ENCODE results near the gene CPD. TPM values are rescaled to one million over a fixed set of nuclear protein-coding genes. Genes with fewer than 3 reads are reported as not detected.
A peak's percentile ranks its signal among the peaks of the same experiment; 100 is the strongest.
"Not testable (repeated sequence)": the region's sequence is repeated elsewhere in the genome, so short reads cannot be mapped to it uniquely, and the experiment has no call there.

The CPD gene
- total RNA-seq, 1 experiment from 2014 or later: 47.9 TPM

DNA sequence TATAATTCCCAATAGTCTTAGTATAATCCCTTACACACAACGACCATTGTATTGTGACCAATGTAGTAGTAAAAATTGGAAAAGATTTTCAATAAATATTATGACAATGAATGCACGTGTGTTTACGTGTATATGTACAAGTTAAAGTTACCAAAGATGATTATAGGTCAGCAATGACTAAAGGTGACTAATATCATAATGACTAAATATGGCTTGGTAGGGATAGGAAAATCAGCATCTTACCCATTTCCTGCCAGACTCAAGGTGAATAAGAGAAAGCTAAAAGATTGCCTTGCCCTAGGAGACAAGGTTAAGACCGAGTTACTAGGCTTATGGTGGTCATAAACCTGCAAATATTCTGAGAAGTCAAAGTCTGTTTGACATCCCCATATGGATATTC, 34.4 kb downstream of the CPD start:
- Mint-ChIP-seq H3K4me1 (ENCODE audit: insufficient read depth, unreplicated experiment) (peaks cover 11% of the 10 kb centered on the region), H3K27me3 (ENCODE audit: insufficient read depth, unreplicated experiment) (no peaks in the 10 kb centered on the region), H3K36me3 (ENCODE audit: insufficient read depth, unreplicated experiment) (peaks cover 5% of the 10 kb centered on the region), H3K4me3 (ENCODE audit: unreplicated experiment) (no peak overlapping the region), H3K27ac (ENCODE audit: low read depth, unreplicated experiment) (no peak overlapping the region), H3K9me3 (ENCODE audit: unreplicated experiment) (no peaks in the 10 kb centered on the region)
- BruUV-seq (replicated peaks): no TSS peak
- CTCF ChIA-PET: no interaction called here
- intact Hi-C loops (cut with micrococcal nuclease): no loop called here
- POLR2A ChIA-PET: no interaction called here
- peak; percentile 35 for DNase-seq (ENCODE audit: unreplicated experiment)
- TF ChIP-seq, protein P1, sequence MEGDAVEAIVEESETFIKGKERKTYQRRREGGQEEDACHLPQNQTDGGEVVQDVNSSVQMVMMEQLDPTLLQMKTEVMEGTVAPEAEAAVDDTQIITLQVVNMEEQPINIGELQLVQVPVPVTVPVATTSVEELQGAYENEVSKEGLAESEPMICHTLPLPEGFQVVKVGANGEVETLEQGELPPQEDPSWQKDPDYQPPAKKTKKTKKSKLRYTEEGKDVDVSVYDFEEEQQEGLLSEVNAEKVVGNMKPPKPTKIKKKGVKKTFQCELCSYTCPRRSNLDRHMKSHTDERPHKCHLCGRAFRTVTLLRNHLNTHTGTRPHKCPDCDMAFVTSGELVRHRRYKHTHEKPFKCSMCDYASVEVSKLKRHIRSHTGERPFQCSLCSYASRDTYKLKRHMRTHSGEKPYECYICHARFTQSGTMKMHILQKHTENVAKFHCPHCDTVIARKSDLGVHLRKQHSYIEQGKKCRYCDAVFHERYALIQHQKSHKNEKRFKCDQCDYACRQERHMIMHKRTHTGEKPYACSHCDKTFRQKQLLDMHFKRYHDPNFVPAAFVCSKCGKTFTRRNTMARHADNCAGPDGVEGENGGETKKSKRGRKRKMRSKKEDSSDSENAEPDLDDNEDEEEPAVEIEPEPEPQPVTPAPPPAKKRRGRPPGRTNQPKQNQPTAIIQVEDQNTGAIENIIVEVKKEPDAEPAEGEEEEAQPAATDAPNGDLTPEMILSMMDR (IDR thresholded peaks at IDR 0.05; ENCODE audit: unreplicated experiment): no peak

DNA sequence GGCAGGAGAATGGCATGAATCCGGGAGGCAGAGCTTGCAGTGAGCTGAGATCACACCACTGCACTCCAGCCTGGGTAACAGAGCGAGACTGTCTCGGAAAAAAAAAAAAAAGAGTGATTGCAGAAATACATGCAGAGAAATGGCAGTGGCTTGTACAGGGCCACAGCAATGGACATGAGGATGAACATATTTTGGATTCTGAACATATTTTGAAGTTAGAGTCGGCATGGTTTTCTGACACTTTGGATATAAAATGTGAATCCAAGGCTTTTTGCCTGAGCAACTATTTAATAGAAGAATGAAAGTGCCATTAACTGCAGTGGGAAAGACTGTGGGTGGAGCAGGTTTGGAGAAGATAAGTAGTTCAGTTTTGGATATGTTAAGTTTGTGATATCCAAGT, 35.8 kb downstream of the CPD start:
- Mint-ChIP-seq H3K4me3 (ENCODE audit: unreplicated experiment) (no peak overlapping the region), H3K9me3 (ENCODE audit: unreplicated experiment) (no peaks in the 10 kb centered on the region), H3K27me3 (ENCODE audit: insufficient read depth, unreplicated experiment) (no peaks in the 10 kb centered on the region), H3K27ac (ENCODE audit: low read depth, unreplicated experiment) (no peak overlapping the region), H3K4me1 (ENCODE audit: insufficient read depth, unreplicated experiment) (peaks cover 11% of the 10 kb centered on the region), H3K36me3 (ENCODE audit: insufficient read depth, unreplicated experiment) (peaks cover 5% of the 10 kb centered on the region)
- TF ChIP-seq, protein P1 (IDR thresholded peaks at IDR 0.05; ENCODE audit: unreplicated experiment): no peak
- DNase-seq (ENCODE audit: unreplicated experiment): no peak
- intact Hi-C loops (cut with micrococcal nuclease): no loop called here
- ChIA-PET CTCF (no interaction called here), POLR2A (no interaction called here)
- BruUV-seq (replicated peaks): no TSS peak

DNA sequence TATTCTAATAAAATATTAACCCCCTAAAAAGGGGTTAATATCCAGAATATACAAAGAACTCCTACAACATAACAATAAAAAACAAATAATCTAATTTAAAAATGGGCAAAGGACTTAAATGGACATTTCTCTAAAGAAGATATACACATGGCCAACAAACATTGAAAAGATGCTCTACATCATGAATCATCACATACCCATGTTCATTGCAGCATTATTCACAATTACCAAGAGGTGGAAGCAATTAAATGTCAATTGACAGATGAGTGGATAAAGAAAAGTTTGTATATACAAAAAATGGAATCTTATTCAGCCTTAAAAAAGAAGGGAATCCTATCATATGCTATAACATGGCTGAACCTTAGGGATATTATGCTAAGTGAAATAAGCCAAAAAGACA, 36.8 kb downstream of the CPD start:
- Mint-ChIP-seq H3K27me3 (ENCODE audit: insufficient read depth, unreplicated experiment) (no peaks in the 10 kb centered on the region), H3K4me3 (ENCODE audit: unreplicated experiment) (no peak overlapping the region), H3K27ac (ENCODE audit: low read depth, unreplicated experiment) (no peak overlapping the region), H3K9me3 (ENCODE audit: unreplicated experiment) (no peaks in the 10 kb centered on the region), H3K36me3 (ENCODE audit: insufficient read depth, unreplicated experiment) (peaks cover 5% of the 10 kb centered on the region), H3K4me1 (ENCODE audit: insufficient read depth, unreplicated experiment) (peaks cover 11% of the 10 kb centered on the region)
- TF ChIP-seq, protein P1 (IDR thresholded peaks at IDR 0.05; ENCODE audit: unreplicated experiment): no peak
- no TSS peak for BruUV-seq (replicated peaks)
- POLR2A ChIA-PET: interaction anchor here (0.6 to 1.0 kb wide), 2 partner anchors 16 to 1604 kb away, joined by 3 to 4 read pairs; no protein-coding TSS in a partner anchor
- intact Hi-C loops (cut with micrococcal nuclease): no loop called here
- no peak for DNase-seq (ENCODE audit: unreplicated experiment)
- CTCF ChIA-PET: no interaction called here

DNA sequence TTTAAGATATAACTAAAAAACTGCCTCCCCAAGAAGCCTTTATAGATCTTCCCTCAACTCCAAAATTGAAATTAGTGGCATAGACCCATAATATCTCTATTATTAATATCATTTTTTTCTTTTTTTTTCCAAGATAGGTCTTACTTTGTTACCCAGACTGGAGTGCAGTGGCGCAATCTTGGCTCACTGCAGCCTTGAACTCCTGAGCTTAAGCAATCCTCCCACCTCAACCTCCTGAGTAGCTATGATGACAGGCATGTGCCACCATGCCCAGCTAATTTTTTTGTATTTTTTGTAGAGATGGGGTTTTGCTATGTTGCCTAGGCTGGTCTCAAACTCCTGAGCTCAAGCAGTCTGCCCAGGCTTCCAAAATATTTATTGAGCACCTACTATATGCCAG, 39.3 kb downstream of the CPD start:
- H3K27me3 Mint-ChIP-seq (ENCODE audit: insufficient read depth, unreplicated experiment); H3K36me3 Mint-ChIP-seq (ENCODE audit: insufficient read depth, unreplicated experiment); H3K4me1 Mint-ChIP-seq (ENCODE audit: insufficient read depth, unreplicated experiment); H3K9me3 Mint-ChIP-seq (ENCODE audit: unreplicated experiment); H3K4me3 Mint-ChIP-seq (ENCODE audit: unreplicated experiment); BruUV-seq (replicated peaks); H3K27ac Mint-ChIP-seq (ENCODE audit: low read depth, unreplicated experiment); intact Hi-C loops (cut with micrococcal nuclease): not testable (repeated sequence)
- POLR2A ChIA-PET: interaction anchor here (1.5 kb wide), 1 partner anchor 11 kb away, joined by 4 read pairs; no protein-coding TSS in a partner anchor
- DNase-seq (ENCODE audit: unreplicated experiment): peak; percentile 17
- CTCF ChIA-PET: interaction anchor here (1.1 kb wide), 1 partner anchor 77 kb away, joined by 3 read pairs; no protein-coding TSS in a partner anchor

DNA sequence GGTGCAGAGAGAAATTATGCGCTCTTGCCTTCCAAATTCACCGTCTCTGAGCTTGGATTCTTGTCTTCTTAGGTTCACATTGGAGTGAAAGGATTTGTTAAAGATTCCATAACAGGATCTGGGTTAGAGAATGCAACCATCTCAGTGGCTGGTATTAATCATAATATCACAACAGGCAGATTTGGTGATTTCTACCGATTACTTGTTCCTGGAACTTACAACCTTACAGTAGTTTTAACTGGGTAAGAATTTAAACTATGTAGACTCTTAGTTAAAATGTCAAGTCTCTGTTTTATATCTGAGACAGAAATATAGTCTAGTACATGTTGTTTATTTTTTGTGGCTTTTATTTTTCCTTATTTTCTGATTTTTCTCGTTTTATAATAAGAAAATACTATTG, 42.9 kb downstream of the CPD start:
- Mint-ChIP-seq H3K27ac (ENCODE audit: low read depth, unreplicated experiment) (no peak overlapping the region), H3K4me3 (ENCODE audit: unreplicated experiment) (no peak overlapping the region), H3K4me1 (ENCODE audit: insufficient read depth, unreplicated experiment) (no peaks in the 10 kb centered on the region), H3K36me3 (ENCODE audit: insufficient read depth, unreplicated experiment) (peaks cover 32% of the 10 kb centered on the region), H3K27me3 (ENCODE audit: insufficient read depth, unreplicated experiment) (no peaks in the 10 kb centered on the region), H3K9me3 (ENCODE audit: unreplicated experiment) (no peaks in the 10 kb centered on the region)
- CTCF ChIA-PET: interaction anchor here (0.7 to 0.8 kb wide), 2 partner anchors 26 to 82 kb away, joined by 3 to 4 read pairs; no protein-coding TSS in a partner anchor
- BruUV-seq (replicated peaks): no TSS peak
- intact Hi-C loops (cut with micrococcal nuclease): no loop called here
- POLR2A ChIA-PET: interaction anchor here (0.5 to 0.7 kb wide), 3 partner anchors 10 to 1693 kb away, joined by 3 to 4 read pairs (median 3); no protein-coding TSS in a partner anchor
- TF ChIP-seq, protein P1 (IDR thresholded peaks at IDR 0.05; ENCODE audit: unreplicated experiment): no peak
- no peak for DNase-seq (ENCODE audit: unreplicated experiment)
